ENCODE data around the gene MEX3A.
"Not testable (repeated sequence)": the region's sequence is repeated elsewhere in the genome, so short reads cannot be mapped to it uniquely, and the experiment has no call there.

MEX3A gene

DNA sequence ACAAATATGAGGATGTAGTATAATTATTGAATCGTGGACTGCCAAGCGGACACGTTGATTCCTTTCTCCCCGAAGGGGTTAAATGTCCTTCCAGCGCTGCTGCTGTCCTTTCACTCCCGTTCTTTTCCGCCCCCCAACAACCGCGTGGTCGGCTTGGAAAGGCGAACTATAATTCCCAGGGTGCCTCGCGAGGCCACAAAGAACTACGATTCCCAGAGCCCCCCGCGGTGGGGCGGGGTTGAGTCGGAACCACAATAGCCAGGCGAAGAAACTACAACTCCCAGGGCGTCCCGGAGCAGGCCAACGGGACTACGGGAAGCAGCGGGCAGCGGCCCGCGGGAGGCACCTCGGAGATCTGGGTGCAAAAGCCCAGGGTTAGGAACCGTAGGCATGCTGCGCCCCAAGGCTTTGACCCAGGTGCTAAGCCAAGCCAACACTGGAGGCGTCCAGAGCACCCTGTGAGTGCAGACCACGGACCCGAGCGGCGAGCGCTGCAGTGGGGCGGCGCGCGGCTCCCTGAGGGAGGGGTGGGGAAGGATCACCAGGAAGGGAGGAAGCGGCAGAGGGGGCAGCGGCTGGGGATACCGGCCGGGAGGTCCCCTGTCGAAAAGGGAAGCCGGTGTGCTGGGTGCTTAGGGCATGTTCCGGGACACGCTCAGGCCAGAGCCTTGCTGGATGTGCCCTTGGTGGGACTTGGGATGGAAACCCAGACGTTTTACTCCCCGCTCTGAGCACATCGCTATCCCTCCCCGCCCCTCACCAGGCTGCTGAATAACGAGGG, 27.6 kb downstream of the MEX3A start, which contains the start of gene LAMTOR2:
TSS of gene LAMTOR2 (plus strand) at position 283 of the 781 bp plus-strand sequence. CDS start at position 391, 108 bp downstream.
- DNase-seq (ENCODE audit: low read depth): peak; percentile 80

DNA sequence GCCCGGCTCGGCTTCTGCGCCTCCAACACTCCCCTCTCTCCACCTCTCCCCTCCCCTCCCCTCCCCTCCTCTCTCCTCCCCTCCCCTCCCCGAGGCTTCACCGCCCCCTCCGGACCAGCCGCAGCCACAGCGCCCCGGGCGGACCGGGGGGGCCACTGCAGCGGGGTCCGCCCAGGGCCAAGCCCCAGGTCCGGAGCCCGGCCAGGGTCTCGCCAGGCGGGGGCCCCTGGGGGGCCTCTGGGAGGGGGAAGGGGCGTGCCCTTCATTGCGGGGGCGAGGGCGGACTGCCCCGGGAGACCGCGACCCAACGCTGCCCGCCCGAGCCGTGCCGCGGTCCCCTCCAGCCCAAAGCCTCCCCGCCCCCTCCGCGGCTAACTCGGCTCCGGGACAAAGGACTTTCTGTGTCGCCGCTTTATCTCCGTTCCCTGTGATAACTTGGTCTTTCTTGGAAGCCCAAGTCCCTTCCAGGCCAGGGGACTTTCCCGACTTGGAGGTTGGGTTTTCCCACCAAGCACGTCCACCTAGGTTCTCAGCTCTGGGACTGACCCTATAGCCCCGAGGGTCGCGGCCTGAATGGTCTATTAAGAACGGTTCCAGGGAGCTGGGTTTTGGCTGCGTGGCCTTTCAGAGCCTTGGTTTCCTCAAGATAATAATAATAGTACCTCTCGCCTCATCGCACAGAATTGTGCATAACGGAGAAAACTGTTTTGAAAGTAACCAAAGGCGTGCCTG, 28.3 kb downstream of the MEX3A start, which contains the start of gene UBQLN4:
TSS of gene UBQLN4 (minus strand) at position 31 of the 732 bp plus-strand sequence. CDS start 97 bp downstream, outside the sequence.
- DNase-seq (ENCODE audit: low read depth): peak; percentile 59

DNA sequence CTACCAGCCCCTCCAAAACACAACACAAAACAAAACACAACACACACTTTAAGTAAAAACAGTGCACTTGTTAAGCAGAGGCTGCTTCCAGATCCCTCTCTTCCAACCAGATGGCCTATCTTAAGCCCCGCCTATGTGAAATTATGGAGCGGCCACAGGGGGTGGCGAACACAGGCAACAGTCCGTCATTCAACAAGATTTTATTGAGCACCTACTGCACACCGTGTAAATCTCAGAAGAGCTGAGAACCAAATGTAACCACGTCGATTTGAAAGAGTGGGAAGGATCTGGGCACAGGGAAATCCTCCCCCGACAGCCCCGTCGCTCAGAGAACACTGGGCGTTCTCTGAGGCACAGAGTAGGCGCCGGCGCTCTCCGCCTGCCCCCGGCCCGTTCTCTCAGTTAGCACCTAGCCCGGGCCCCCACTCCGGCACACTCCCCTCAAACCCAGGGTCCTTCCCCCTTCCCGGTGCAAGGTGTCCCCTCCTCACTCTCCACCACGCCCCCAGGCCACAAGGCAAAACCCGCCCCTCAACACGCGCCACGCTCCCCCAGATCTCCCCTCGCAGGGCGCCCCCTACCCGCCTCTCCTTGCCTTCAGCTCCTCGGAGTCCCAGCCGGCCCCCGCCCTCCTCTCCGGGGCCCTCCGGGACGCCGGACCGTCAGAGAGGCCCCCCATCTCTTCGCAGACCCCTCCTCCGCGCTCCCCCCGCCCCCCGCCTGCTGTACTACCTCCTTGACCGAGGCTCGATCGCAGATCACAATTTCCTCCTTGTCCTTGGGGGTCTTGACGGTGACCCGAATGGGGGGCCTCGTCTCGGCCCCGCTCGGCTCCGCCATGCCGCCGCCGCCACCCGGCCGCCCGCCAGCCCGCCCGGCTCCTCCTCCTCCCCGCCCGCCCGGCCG, 29.1 kb downstream of the MEX3A start:
- no peak for DNase-seq (ENCODE audit: low read depth)

DNA sequence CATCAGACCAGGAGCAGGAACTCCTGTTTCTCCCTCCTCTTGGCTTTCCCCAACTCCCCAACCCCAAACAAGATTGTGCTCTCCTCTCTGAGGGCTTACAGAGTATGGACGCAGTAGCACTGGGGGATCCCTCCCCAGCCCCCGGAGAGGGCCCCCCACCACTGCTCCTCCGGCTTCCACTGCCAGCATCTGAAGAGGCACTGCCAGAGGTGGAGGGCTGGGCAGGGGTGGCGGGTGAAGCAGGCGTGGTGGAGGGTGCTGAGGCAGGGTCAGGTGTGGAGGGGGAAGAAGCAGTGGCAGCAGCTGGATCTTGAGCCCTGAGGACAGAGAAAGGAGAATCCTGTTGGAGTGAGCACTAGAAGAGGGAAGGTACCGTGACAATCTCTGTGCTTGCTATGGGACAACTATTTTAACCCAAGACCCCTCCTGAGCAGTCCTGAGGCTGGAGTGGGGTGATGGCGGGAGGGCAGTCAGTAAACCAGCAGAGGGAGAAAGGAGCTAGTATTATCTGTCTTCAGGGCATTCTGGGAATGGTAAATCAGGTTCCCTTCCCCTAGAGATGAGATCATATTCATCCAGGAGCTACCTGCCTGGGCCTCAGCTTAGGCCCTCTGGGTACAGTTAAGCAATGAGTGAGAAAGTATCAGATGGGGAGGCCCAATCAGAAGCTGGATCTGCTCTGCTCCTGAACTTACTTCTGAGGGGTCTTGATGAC, 31.1 kb downstream of the MEX3A start:
- no peak for DNase-seq (ENCODE audit: low read depth)

DNA sequence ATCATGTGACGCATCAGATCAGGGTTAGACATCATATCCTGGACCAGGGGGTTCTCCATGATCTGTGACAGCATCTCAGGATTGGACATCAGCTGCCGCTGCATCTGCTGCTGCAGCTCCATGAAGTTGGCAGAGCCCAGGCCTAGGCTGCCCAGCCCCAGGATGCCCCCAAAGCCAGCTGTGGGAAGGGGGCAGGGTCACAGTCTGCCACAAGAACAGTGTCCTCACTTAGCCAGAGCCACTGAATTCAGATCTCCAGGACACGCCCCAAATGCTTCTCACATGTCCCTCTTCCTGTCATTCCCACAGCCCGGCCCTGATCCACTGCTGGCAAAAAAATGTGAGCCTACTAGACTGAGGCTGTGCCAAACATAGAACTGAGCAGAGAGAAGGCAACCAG, 31.9 kb downstream of the MEX3A start:
- DNase-seq (ENCODE audit: low read depth): no peak

DNA sequence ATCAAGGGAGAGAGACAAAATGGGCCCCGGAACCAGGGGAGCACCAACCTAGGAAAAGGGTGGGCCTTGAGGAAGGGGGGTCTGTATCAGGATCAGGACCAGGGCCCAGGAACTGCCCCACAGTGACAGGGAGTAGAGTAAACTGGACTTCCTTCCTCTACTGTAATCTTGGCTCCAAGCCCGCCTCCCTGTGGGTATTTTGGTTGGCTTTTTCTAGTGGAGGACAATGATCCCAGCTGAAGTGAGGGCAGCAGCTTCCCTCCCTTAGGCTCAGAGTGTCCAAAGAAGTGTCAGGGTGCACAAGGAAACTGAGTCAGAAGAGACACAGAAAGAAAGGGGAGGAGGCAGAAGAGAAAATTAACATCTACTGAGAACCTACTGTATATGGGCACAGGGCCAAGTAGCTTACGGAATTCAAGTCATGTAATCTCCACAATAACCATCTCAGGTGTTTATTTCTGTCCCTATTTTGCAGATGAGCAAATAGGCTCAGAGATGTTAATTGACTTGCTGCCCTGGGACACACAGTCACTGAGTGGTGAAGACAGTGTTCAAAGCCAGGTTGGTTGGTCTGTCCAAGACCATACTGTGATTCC, 33.5 kb downstream of the MEX3A start:
- DNase-seq (ENCODE audit: low read depth): no peak

DNA sequence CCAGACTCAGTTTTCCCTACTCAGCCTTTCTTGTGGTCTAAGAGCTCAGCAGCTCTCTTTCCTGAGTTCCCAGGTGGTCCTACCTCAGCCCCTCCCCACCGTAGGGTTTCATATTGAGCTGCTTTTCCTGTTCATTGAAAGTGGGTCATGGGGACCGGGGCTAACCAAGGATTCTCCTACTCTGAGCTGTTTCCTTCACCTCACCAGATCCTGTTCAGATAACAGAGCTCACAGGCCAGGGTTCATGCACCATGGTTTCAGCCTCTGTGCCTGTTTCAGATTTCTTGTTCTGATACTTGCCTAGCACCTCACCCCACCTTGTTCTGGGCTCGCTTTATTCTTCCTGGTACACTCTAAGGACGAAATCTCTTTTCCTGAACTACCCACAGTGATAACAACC, 37.2 kb downstream of the MEX3A start:
- DNase-seq (ENCODE audit: low read depth): no peak

DNA sequence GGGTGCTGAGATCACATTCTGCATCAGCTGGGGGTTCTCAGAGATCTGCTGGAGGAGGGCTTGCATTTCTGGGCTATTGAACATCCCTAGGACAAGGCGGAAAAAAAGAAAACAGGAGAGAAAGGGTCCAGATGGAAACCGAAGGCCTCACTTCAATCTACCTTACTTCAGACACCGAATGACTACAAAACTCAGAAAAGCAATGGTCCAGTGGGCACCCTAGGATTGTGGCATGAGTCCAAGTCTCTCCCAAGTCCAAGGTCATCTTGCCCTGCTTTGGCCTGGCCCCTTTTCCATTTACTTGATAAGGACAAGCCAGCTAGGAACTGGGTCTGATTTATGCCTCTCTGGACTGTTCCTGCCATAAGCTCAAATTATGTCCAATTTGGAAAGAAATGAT, 39.4 kb downstream of the MEX3A start:
- no peak for DNase-seq (ENCODE audit: low read depth)

DNA sequence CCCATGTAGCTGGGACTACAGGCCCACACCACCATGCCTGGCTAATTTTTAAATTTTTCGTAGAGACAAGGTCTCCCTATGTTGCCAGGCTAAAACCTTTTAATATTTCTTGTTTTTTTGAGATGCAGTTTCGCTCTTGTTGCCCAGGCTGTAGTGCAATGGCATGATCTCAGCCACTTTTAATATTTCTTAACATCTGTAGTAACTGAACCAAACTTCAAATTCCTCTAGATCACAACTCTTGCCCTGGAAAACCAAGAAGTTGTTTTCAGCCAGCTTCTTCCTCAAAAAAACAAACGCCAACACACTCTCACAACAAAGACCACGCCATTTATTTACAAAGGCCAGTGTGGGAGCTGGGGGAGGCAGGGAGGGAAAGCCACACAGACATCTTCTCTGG, 47.3 kb downstream of the MEX3A start:
- not testable (repeated sequence) for DNase-seq (ENCODE audit: low read depth)

DNA sequence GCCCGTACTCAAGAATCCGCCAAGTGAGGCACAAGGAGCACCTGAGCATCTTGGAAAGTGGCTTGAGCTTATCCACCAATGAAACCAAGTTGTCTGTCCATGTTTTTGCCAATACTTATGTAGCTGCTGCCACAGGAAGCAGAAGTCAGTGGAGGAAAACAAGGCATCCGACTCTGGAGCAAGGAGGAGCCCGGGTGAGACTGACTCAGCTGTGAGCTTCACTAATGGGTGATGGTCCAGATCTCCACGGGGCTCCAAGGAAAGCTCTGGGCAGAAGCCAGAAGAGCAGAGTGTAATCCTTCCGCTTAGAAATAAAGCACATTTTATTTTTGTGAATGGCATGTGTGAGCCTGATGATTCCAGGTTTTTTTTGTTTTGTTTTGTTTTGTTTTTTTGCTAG, 49.3 kb downstream of the MEX3A start:
- no peak for DNase-seq (ENCODE audit: low read depth)

DNA sequence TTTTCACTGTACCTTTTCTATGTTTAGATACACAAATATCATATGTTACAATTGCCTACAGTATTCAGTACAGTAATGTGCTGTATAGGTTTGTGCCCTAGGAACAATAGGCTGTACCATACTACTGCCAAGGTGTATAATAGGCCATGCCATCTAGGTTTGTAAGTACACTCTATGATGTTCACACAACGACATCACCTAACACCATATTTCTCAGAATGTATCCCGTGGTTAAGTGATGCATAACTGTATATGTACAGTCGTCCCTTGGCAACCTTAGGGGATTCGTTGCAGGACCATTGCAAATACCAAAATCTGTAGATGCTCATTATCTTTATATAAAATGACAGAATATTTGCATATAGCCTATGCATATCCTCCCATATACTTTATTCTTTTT, 55.7 kb downstream of the MEX3A start:
- no peak for DNase-seq (ENCODE audit: low read depth)

DNA sequence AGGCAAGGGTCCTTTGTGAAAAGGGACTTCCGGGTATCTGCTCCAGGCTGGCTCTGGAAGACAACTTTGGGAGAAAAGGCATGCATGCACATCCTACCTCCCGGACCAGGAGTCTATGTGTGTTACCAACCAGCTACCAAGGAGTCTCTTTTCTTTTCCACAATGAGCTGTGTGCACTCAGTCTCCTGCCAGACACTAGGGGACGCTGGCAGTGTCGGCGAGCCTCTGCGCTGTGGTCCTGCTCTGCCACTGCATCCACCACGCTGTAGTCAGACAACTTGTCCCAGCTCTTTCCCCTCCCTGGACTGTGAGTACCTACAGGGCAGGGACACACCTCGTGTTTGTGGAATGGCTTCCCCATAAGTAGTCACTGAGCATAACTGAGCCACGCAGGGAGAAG, 56.4 kb downstream of the MEX3A start:
- DNase-seq (ENCODE audit: low read depth): no peak

DNA sequence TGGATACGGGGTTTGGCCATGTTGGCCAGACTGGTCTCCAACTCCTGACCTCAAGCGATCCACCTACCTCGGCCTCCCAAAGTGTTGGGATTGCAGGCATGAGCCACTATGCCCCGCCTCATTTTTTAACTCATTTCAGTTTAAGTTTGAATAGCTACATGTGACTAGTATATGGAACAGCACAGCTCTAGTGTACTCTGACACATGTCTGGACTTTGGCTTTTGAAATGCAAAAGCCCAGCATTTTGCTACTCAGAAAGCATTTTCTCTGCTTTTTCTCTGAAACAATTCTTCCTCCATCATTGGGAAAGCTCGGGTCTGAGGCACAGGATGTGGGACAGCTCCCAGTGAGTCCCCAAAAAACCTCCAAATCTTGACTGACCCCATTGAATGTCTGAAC, 57.5 kb downstream of the MEX3A start:
- no peak for DNase-seq (ENCODE audit: low read depth)

Measured in stimulated activated CD8-positive, alpha-beta memory T cell treated with anti-CD3 and anti-CD28 coated beads, Interleukin-15, amount 100 ng/mL, for 24 hours (primary cell).